CD14-positive monocyte (primary cell): ENCODE results near the gene BDKRB2. TPM values are rescaled to one million over a fixed set of nuclear protein-coding genes. Genes with fewer than 3 reads are reported as not detected.

Experiments
- DNase-seq, 3 donors: peaks; one replicate each; pipeline ENCODE4 v3.0.0-alpha.2; 2011 to 2022
- H2AFZ ChIP-seq: 2 replicates; pipeline ENCODE4 v1.6.0; 2012; ENCODE audit warnings: mild to moderate bottlenecking, low read depth, low read length, inconsistent platforms; ENCODE audit not compliant: insufficient read depth, poor library complexity, severe bottlenecking
- H3K27ac ChIP-seq, 2 donors: 1 replicate in 1 of 2; 2 replicates in 1 of 2; pipeline ENCODE4 v1.5.1; 2012 to 2013; ENCODE audit warnings: low read length in 2 of 2, control low read depth in 1 of 2, inconsistent platforms in 1 of 2, low read depth in 1 of 2, mild to moderate bottlenecking in 1 of 2
- H3K27me3 ChIP-seq, 2 donors: one replicate each; pipeline versions ENCODE4 v1.6.0 to v1.6.1; 2011 to 2013; ENCODE audit warnings: low read length in 2 of 2; ENCODE audit not compliant: control insufficient read depth in 2 of 2, insufficient read depth in 2 of 2
- H3K36me3 ChIP-seq, 2 donors: replicated peaks in 1 of 2; 1 replicate in 1 of 2; 2 replicates in 1 of 2; pipeline versions ENCODE4 v1.5.1 to v1.6.1; 2012 to 2013; ENCODE audit warnings: low read length in 2 of 2, control low read depth in 1 of 2, inconsistent platforms in 1 of 2, mild to moderate bottlenecking in 1 of 2; ENCODE audit not compliant: insufficient read depth in 2 of 2, control insufficient read depth in 1 of 2
- H3K4me1 ChIP-seq, 2 donors: 1 replicate in 1 of 2; 2 replicates in 1 of 2; pipeline versions ENCODE4 v1.5.1 to v1.6.1; 2012 to 2013; ENCODE audit warnings: low read length in 2 of 2, control low read depth in 1 of 2, inconsistent platforms in 1 of 2, mild to moderate bottlenecking in 1 of 2, moderate library complexity in 1 of 2; ENCODE audit not compliant: insufficient read depth in 2 of 2, control insufficient read depth in 1 of 2
- H3K4me2 ChIP-seq: replicated peaks from 2 replicates; pipeline ENCODE3; 2012; ENCODE audit warnings: low read length, moderate library complexity, mild to moderate bottlenecking; ENCODE audit not compliant: poor library complexity, severe bottlenecking; ENCODE audit errors: extremely low read depth
- H3K4me3 ChIP-seq, 3 experiments: fragments of 200-600 bp in 1 of 3; sonication (generic) in 1 of 3; replicated peaks in 1 of 3; 1 replicate in 2 of 3; 2 replicates in 1 of 3; pipeline ENCODE4 v1.5.1; 2011 to 2013; ENCODE audit warnings: low read length in 3 of 3, mild to moderate bottlenecking in 3 of 3, control low read depth in 2 of 3, low read depth in 2 of 3, inconsistent platforms in 1 of 3, moderate library complexity in 1 of 3
- H3K79me2 ChIP-seq: 2 replicates; pipeline ENCODE4 v1.6.0; 2012; ENCODE audit warnings: mild to moderate bottlenecking, control low read depth, inconsistent platforms, low read length, moderate library complexity; ENCODE audit not compliant: insufficient read depth
- H3K9ac ChIP-seq: 2 replicates; pipeline ENCODE4 v1.6.0; 2017; ENCODE audit warnings: low read length, mild to moderate bottlenecking; ENCODE audit not compliant: insufficient read depth, poor library complexity, severe bottlenecking
- H3K9me3 ChIP-seq, 2 donors: replicated peaks in 1 of 2; 1 replicate in 1 of 2; 2 replicates in 1 of 2; pipeline versions ENCODE4 v1.5.1 to v1.6.1; 2012 to 2013; ENCODE audit warnings: low read length in 2 of 2, control low read depth in 1 of 2; ENCODE audit not compliant: control insufficient read depth in 1 of 2, insufficient read depth in 1 of 2
- H4K20me1 ChIP-seq: 2 replicates; pipeline ENCODE4 v1.6.0; 2012; ENCODE audit warnings: mild to moderate bottlenecking, low read length, control low read depth, moderate library complexity; ENCODE audit not compliant: insufficient read depth
- H3K27ac Mint-ChIP-seq, 7 donors: one replicate each; pipeline ENCODE4 v1.8.0; 2020; ENCODE audit warnings: mild to moderate bottlenecking in 7 of 7, mixed read lengths in 7 of 7, moderate library complexity in 6 of 7, inconsistent platforms in 2 of 7
- H3K27me3 Mint-ChIP-seq, 3 donors: one replicate each; pipeline ENCODE4 v1.8.0; 2021 to 2022; ENCODE audit warnings: low read depth in 3 of 3, mild to moderate bottlenecking in 3 of 3, mixed read lengths in 3 of 3, moderate library complexity in 3 of 3, inconsistent platforms in 1 of 3
- H3K36me3 Mint-ChIP-seq, 2 donors: one replicate each; pipeline ENCODE4 v1.8.0; 2020; ENCODE audit warnings: mixed read lengths in 2 of 2, inconsistent platforms in 1 of 2, mild to moderate bottlenecking in 1 of 2
- H3K4me1 Mint-ChIP-seq: one replicate; pipeline ENCODE4 v1.8.0; 2020; ENCODE audit warnings: mild to moderate bottlenecking, mixed read lengths
- H3K4me3 Mint-ChIP-seq, 2 donors: one replicate each; pipeline ENCODE4 v1.8.0; 2020; ENCODE audit warnings: mild to moderate bottlenecking in 2 of 2, mixed read lengths in 2 of 2, moderate library complexity in 1 of 2
- H3K9me3 Mint-ChIP-seq, 7 donors: one replicate each; pipeline ENCODE4 v1.8.0; 2020 to 2022; ENCODE audit warnings: mixed read lengths in 7 of 7, mild to moderate bottlenecking in 6 of 7, moderate library complexity in 6 of 7, inconsistent platforms in 2 of 7
- WGBS: methylation state at CpG from one replicate; pipeline ENCODE4 v1.1.5; 2013; ENCODE audit warnings: missing lambda C conversion rate; ENCODE audit not compliant: insufficient coverage; 5-methylcytosine and 5-hydroxymethylcytosine counted together
- intact Hi-C, 2 donors: fragments of 100-400 bp; cut with micrococcal nuclease; formaldehyde crosslinking; loops; one replicate each; pipeline versions ENCODE4 v1.15.0 to v1.15.1; 2023
- polyA minus RNA-seq: library from RNA; depleted of rRNA, polyadenylated mRNA; stranded (reverse); fragments of >200 nt; gene quantifications from 2 replicates; pipeline ENCODE4 v1.2.3, GENCODE V29; 2012
- polyA plus RNA-seq, 3 donors: library from polyadenylated mRNA; depleted of rRNA in 1 of 3; unstranded in 2 of 3; stranded (reverse) in 1 of 3; fragments of 300-500 nt in 2 of 3; fragments of >200 nt in 1 of 3; fragmentation: Illumina TruSeq in 2 of 3; gene quantifications; 1 replicate in 2 of 3; 2 replicates in 1 of 3; pipeline ENCODE4 v1.2.3, GENCODE V29; 2012 to 2021
- total RNA-seq, 12 experiments: library from RNA in 1 of 12; stranded (reverse) in 1 of 12; fragments of 120-200 nt in 1 of 12; gene quantifications; one replicate each; pipeline ENCODE4 v1.2.4 and lab custom pipeline; 2013 to 2026; ENCODE audit warnings: mixed read lengths in 6 of 12, inconsistent platforms in 1 of 12
- TF ChIP-seq, protein P1 (sequence below): fragments of 200-600 bp; IDR thresholded peaks from one replicate; pipeline ENCODE4 v1.8.0; 2022; ENCODE audit warnings: antibody characterized with exemption, mild to moderate bottlenecking

Gene BDKRB2
- not detected for total RNA-seq (2013)
- not detected for polyA plus RNA-seq
- not detected in 2 replicates for polyA minus RNA-seq
- total RNA-seq (lab: John Stamatoyannopoulos, UW): 0 to 1.0 (median 0.05) reads per million in 11 experiments

- Mint-ChIP-seq H3K27me3 (peaks cover 26 to 44% (median 27%) of the 10 kb centered on the region in 3 donors), H3K4me1 (no peaks in the 10 kb centered on the region), H3K9me3 (peaks cover 0 to 2% (median 0%) of the 10 kb centered on the region in 7 donors), H3K36me3 (no peaks in the 10 kb centered on the region), H3K4me3 (peak within 1 kb of the TSS in 1 of 2 donors; percentile 46), H3K27ac (no peak within 1 kb of the TSS)
- no peak within 1 kb of the TSS for H3K27ac ChIP-seq
- WGBS: 17% methylated on average over 32 of the region's 41 CpGs
- no peak within 1 kb of the TSS for H3K9ac ChIP-seq
- TF ChIP-seq, protein P1, sequence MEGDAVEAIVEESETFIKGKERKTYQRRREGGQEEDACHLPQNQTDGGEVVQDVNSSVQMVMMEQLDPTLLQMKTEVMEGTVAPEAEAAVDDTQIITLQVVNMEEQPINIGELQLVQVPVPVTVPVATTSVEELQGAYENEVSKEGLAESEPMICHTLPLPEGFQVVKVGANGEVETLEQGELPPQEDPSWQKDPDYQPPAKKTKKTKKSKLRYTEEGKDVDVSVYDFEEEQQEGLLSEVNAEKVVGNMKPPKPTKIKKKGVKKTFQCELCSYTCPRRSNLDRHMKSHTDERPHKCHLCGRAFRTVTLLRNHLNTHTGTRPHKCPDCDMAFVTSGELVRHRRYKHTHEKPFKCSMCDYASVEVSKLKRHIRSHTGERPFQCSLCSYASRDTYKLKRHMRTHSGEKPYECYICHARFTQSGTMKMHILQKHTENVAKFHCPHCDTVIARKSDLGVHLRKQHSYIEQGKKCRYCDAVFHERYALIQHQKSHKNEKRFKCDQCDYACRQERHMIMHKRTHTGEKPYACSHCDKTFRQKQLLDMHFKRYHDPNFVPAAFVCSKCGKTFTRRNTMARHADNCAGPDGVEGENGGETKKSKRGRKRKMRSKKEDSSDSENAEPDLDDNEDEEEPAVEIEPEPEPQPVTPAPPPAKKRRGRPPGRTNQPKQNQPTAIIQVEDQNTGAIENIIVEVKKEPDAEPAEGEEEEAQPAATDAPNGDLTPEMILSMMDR: no peak
- intact Hi-C loops: no loop called here
- H3K4me3 ChIP-seq: no peak within 1 kb of the TSS
- H2AFZ ChIP-seq: peak within 1 kb of the TSS; percentile 29
- peaks cover 0 to 4% of the 10 kb centered on the region in 2 donors for H3K9me3 ChIP-seq
- no peak within 1 kb of the TSS for H3K4me2 ChIP-seq
- peaks cover 2 to 22% of the 10 kb centered on the region in 2 donors for H3K27me3 ChIP-seq
- no peaks in the 10 kb centered on the region for H4K20me1 ChIP-seq
- DNase-seq: peak in 1 of 3 donors; percentile 19
- no peaks in the 10 kb centered on the region for H3K4me1 ChIP-seq
- H3K79me2 ChIP-seq: no peaks in the 10 kb centered on the region
- H3K36me3 ChIP-seq: no peaks in the 10 kb centered on the region
Observed at GRCh38 chr14:96204151-96205058, at the start of gene BDKRB2. BDKRB2 (plus strand) TSS chr14:96204839; CDS start chr14:96237108, 32,269 bp downstream.

DNA sequence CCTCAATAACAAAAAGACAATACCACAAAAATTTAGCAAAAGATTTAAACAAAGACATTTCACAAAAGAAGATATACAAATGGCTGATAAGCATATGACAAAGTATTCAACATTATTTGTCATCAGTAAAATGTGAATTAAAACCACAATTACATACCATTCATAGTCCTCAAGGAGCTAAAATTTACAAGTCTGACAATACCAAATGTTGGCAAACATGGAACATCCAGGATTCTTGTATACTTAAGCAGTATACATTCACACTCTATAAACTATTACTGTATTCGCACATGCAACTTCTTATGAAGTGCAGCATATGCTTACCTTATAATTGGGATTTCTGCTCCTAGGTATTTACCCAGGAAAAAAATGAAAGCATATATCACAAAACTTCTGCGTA lies 49.7 kb upstream of the BDKRB2 start:
- H3K27ac Mint-ChIP-seq: no peak overlapping the region
- Histone ChIP-seq H3K4me1 (no peaks in the 10 kb centered on the region), H3K27ac (no peak overlapping the region), H3K4me3 (no peak overlapping the region), H4K20me1 (no peaks in the 10 kb centered on the region), H3K9me3 (no peaks in the 10 kb centered on the region), H2AFZ (no peak overlapping the region), H3K36me3 (no peaks in the 10 kb centered on the region), H3K9ac (no peak overlapping the region), H3K27me3 (no peaks in the 10 kb centered on the region), H3K79me2 (no peaks in the 10 kb centered on the region), H3K4me2 (no peak overlapping the region)
- DNase-seq: no peak
- H3K4me3 Mint-ChIP-seq: no peak overlapping the region
- intact Hi-C loops: no loop called here
- WGBS: no CpG with 5 or more reads among the region's 2 CpGs
- peaks cover 0 to 6% (median 3%) of the 10 kb centered on the region in 3 donors for H3K27me3 Mint-ChIP-seq
- peaks cover 0 to 3% (median 1%) of the 10 kb centered on the region in 7 donors for H3K9me3 Mint-ChIP-seq
- no peaks in the 10 kb centered on the region for H3K4me1 Mint-ChIP-seq
- TF ChIP-seq, protein P1: no peak
- H3K36me3 Mint-ChIP-seq: no peaks in the 10 kb centered on the region
